Smooth muscle cell of the brain vasculature (primary cell): ENCODE measurements around the gene VAV2.

Experiments
- DNase-seq: peaks from one replicate; pipeline ENCODE4 v3.0.0-alpha.2; 2012; ENCODE audit warnings: low read depth, low spot score

VAV2 gene

DNA sequence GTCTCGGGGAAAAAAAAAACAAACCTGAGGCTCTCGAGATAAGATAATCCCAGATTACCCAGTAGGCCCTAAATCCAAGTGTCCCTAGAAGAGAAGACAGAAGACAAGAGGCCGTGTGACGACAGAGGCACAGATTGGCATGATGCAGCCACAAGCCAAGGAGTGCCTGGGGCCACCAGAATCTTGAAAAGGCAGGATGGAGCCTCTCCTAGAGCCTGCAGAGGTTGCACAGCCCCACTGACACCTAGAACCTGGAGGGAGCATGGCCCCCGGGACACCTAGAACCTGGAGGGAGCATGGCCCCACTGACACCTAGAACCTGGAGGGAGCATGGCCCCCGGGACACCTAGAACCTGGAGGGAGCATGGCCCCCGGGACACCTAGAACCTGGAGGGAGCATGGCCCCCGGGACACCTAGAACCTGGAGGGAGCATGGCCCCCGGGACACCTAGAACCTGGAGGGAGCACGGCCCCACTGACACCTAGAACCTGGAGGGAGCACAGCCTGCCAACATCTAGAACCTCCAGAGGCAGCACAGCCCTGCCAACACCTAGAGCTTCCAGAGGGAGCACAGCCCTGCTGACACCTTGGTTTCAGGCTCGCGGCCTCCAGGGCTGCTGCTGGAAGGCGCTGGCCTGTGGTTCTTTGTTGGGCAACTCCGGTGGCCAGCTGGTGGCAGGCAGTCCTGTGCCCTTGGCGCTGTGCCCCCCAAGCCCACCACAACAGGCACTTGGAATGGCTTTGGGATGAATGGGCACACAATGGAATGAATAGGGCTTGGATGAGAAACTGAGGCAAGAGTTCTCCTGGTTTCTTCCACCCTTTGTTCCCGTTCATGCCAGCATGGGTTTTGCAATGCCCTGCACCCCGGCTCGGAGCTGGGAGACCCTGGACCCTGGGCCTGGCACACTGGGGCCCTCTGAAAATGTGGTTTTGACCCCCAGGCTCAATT is 39.2 kb downstream of the VAV2 start:
- no peak for DNase-seq

DNA sequence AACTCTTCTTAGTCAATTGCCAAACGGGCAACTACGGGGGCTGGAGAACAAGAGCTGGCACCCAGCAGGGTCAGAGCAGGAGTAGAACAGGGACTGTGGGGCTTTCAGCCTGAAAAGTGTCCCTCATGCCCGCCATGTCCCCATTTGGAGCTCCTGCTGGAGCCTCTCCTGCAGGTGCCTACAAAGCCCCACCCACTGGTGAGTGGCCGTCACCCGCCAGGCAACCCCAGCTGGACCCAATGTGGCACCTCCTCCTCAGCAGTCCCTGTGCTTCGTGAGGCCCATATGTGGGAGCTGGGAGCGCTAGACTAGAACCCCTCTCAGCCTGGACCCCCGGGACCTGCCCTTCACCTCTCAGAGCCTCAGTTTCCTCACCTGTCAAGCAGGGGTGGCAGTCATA is 40.9 kb downstream of the VAV2 start:
- DNase-seq: no peak

DNA sequence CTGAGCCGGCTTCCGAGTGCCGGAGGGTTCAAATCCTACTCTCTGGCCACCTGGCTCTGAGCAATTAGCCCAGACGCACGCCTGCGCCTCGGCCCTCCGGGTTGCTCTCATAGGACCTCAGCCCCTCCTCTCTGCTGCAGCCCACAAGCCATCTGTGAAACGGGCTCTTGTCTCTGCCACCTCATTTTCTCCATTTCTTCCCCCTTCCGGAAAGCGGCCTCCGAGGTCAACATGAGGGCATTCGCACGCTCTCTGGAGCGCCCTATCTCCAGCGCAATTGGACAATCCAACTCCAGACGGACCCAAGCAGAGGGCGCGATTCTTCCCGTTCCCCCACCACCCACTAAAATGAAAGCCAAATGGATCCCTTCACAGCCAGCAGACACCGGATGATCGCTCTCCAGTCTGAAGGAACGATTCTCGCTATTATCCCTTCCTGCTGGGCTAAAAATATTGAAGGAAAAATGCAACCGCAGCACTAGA is 41.5 kb downstream of the VAV2 start:
- DNase-seq: no peak

DNA sequence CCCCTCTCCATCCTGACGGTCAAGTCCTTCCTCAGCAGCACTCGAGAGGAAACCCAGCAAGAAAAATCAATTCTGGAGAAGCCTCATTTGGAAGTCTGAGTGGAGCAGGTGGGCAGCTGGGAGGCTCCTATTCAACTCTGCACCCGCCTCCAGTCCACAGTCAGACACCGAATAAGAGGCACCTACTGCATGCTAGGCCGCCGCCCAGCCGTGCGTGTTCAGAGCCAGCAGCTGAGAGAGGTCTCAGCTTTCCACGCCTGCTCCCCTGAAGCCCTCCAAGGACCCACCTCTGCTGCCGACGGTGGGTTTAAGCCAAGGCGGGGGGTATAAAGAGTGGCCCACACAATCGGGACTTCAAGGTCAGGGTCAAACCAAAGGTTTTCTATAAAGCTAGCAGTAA is 41.9 kb downstream of the VAV2 start:
- no peak for DNase-seq

DNA sequence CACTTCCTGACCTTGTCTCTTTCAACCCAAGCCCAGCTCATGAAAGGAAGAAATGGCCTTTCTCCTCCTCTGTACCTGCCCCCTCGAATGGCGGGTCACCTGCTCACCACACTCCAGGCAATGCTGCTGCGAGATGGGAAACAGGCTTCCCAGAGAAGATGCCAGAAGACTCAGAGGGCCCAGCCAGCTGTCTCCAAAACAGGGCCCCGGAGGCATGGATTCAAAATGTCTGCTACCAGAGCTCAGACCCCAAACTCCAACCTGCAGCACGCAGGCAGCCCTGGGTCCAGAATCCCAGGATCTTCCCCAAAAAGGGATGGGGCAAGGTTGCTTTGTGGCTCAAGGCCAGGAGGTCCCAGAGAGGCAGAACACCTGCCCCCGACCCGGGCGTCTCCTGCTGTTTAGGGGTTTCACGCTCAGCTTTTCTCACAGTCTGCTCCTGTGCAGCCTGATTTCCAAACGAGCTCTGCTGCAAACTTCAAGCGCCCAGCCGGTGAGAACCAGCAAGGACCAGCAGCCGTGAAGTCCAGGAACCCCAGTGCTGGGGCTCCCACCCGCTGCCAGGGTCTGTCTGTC is 42.5 kb downstream of the VAV2 start:
- no peak for DNase-seq

DNA sequence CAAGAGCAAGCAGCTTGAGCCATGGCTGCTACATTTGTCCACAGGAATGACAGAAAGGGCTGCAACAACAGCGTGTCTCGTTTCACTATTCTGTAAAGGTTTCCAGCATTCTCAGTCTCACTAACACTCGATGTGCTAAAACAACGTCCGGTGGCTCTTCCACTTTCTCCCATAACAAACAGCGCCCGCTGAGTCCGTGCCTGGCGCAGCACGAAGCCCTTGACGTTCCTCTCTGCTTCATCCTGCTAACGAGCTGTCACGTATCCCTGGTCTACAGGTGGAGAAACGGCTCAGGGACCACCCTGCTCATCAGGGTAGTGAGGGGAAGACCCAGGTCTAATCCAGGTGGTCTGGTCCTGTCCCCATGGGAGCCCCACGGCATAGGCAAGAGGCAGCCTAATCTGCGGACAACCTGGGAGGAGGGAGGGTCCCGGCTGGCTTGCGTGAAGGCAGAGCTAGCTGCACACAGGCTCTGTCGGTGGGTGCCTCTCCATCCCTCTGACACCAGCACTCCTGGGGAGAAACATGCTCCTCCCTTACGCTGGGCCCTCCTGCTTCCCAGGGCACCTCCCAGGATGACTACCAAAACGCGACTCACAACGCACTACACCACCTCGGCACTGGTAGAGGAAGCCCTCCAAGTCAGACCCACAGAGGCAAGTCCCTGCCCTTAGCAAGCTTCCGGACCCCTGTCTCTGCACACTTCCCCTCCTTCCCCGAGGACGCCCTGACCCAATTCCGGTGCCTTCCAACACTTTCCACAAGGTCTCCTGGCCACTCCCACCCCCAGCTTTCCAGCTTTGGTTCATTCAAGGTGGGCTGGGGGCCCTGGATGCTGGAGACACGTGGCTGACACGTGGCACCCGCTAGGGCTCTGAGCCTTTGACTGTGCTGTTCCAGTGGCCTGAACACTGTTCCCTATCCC is 43.3 kb downstream of the VAV2 start:
- DNase-seq: no peak

DNA sequence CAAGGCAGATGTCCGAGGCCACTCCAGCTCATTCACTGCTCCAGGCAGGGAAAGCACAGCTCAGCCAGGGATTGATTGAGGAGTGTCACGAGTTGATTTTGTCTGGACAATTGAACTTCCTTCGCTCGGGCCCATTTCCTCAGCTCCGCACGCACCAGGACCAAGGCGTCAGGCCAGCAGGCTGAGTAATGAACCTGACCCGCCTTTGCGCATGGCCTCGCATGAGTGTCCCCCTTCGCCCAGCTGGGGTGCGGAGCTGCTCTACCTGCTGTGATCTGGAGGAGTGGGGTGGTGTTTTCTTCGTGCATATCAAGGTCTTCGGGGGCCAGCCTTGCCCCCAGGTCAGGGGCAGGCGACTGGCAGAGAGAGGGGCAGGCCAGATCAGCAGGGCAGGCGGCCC is 44.0 kb downstream of the VAV2 start:
- no peak for DNase-seq

DNA sequence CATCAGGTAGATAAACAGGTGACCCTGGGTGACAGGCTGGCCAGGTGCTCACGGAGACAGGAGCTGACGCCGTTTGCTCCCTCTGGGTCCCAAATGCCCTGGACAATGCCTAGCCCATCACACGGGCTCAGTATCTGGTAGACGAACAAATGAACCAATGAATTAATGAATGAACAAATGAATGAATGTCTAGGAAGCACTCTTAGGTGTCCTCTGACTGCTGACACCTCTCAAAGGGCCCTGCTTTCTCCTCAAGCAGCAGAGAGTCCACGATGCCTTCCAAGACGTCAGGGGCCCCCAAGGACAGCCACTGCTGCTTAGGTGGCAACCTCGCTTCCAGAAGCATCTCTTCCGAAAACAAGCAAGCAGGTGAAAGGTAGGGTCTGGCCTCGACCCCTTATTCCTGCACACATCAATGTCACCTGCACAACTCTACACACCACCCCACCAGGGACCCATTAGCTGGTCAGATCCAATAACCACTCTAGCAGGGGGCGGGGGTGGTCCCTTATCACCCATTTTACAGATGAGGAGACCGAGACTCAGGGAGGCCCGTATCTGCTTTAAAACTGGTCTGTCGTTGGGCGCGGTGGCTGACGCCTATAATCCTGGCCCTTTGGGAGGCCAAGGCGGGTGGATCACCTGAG is 45.2 kb downstream of the VAV2 start:
- DNase-seq: no peak

DNA sequence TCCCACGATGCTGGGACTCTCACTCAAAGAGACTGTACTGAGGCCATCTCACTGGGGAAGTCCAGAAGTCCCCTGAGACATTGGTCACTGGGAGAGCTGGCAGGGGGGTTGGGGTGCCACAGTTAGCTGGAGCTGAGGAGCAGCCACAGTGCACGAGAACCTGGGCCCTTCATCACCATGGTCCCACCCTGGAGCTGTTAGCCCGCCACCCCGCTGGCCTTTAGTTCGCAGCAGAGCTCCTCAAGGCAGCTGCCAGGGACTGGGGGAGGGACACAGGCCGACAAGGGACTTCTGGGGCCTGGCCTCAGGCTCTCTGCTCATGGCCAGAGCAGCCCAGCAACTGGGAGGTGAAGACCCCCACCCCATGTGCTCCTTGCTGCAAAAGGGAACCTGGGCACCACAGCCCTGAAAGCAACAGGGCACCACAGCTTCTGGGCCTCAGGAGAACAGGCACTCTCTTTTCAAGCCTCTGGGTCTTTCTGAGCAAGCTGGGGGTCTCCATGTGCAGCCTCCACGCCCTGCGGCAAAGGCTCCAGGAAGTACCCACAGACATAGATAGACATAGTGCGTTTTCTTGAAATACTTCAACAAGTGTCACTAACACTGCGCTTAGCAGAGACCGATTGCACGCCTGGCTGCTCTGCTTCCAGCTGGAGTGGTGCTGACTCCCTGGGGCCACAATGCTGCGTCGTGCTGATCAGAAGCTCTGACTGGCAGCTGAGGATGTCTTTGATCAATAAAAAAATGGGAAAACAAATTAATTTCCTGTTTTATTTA is 46.0 kb downstream of the VAV2 start:
- no peak for DNase-seq

DNA sequence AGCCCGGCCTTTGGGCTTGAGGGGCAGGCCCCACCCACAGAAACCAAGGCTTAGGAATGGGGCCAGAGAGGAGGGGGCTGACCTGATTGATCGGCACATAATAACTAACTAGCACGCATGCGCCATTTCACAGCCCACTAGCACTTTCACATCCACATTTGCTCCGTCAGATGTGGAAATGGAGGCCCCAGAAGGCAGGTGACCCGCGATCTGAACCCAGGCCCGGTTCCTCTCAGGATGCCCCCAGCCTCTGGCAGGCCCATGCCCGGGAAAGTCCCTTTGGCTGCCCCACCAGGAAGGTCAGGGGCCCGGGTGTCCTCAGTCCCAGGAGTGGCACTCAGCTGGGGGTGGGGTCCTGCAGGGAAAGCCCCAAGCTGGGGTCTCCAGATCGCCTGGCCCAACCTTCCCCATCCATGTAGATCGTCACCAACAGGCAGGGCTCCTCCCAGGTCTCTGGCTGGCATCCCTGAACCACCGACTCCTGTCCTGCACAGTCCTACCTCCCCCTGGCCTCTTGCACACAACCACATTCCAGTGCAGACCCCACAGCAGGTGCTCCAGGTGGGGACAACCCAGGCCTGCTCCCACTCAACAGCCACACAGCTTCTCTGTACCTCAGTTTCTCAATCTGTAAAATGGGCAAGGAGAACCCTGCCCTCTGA is 46.7 kb downstream of the VAV2 start:
- no peak for DNase-seq

DNA sequence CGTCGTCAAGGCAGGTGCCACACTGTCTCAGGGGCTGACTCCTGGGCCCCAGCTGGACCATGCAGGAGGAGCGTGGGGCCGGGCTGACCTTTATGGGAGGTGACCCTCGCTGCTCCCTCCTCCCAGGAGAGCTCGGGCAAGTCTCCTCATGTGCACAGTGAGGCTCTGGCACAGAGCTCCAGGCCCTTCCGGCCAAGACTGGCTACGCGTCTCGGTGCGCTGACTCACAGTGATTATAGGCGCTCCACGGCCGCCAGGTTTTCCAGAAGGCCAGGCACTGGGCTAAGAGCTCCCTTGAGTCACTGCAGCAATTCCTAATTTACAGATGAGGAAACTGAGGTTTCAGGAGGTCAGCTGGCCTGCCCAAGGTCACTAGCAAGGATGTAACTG is 47.4 kb downstream of the VAV2 start:
- no peak for DNase-seq

DNA sequence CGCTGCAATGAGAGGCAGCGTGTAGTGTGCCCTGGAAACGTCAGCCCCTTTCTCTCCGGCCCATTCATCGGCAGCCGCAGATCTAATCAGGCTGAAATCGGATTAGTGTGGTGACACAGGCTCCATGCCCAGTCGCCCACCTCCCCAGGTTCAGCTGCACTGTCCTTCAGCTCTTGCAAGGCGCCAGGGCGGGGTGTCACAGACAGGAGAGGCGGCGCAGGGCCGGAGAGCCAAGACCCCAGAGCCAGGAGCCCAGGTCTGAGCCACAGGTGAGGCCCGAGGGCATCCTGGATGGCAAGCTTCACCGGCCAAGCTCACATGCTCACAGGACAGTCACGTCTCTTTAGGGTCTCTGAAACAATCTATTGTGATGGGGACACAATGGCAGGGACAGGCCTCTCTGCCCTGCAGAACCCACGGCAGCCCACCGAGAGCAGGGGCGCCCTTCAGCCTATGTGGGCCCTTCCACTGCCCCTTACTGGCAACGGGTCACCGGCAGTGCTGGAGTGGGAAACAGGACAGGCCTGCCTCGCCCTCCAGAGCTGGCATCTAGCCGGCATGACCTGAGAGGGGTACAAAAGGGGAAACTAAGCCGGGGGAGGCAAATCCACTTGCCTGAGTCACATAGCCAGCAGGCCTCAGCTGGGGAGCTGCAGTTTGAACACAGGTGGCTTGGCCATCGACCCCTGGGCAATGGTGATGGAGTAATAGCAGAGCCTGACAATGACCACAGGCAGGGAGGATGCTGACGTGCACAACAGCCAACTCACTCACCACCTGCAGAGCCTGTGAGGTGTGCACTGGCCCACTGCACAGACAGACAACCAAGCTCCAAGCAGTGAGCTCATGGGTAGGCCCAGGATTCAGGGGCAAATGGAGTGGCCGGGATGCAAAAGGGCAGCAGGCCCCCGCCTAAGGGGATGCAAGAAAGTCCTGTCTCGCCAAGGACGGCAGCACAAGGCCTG is 48.1 kb downstream of the VAV2 start:
- DNase-seq: no peak

DNA sequence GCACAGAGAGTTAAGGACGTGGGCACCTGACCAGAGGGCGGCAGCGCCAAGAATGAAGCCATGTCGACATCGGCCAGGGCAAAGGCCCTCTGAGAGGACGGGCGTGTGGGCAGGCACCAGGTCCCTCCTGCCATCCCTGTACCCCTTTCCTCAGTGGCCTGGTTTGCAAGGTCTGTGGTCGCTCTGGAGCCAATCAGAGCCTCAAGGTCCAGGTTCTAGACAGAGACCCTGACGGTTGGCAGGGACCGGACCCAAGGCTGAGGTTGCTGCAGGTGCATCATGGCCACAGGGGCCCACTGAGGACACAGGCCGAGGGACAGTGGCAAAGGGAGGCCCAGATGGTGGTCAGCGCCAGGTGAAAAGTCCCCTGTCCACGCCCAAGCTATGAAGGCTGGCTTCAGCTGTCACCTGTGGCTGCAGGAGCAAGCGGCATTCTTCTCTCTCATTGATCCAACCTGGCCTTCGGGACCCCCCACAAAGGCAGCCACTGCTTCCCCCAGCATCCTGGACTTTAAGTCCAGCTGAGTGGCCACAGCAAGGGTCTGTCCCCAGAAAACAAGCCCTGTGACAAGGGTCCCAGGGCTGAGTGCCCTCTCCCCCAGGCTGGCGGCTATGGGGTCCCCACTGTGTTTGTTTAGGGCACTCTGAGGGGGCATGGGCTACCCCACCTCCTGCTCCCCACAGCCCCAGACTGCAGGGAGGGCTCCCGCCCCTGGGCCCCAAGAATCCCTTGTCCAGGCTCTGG is 48.9 kb downstream of the VAV2 start:
- no peak for DNase-seq

DNA sequence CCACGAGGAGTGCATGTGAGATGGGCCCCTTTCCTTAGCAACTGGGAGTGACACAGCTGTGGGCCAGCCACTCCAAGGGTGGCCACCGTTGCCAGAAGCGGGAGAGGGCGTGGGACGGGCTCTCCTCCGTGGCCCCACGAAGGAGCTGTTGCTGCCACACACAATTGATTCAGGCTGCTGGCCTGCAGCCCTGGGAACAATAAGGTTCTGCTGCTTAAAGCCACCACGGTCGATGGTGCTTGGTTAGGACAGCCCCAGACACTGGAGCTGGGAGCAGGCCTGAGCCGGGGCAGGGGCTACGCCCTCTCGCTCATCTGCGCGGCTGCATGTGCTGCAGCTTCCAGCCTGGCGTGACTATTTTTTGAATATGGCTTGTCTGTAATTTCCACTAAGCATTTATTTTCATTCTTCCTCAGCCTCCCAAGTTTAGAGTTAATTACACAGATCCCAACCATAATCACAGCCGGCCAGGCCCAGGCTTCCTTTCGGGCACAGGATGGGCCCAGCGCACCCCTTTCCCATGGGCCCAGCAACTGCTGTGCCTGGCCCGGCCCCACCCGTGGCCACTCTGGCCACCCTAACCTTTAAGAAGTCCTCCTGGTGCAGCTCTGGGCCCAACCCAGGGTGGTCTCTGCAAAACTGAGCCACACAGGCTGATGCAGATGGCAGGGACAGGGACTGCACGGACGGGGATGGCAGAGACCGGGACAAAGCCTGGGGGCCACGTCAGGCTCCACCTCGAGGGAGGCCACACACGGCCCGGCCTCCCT is 49.7 kb downstream of the VAV2 start:
- DNase-seq: no peak

DNA sequence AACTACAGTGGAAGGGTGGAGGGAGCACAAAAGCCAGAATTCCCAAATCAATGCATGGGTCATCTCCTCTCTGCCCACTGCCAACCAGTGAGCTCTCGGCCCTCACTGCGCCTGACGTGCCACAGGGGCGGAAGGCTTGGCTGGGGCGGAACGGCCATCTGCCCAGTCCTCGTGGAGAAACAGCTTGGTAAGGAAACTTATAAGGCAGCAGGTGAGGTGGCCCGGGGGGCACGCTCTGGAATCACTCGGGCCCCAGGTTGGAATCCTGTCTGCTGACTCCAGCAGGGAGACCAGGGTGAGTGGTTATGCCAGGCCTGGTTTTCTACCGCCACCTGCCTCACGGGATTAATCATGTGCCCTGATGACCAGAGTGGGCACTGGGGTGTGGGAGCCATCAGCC is 52.3 kb downstream of the VAV2 start:
- DNase-seq: no peak

DNA sequence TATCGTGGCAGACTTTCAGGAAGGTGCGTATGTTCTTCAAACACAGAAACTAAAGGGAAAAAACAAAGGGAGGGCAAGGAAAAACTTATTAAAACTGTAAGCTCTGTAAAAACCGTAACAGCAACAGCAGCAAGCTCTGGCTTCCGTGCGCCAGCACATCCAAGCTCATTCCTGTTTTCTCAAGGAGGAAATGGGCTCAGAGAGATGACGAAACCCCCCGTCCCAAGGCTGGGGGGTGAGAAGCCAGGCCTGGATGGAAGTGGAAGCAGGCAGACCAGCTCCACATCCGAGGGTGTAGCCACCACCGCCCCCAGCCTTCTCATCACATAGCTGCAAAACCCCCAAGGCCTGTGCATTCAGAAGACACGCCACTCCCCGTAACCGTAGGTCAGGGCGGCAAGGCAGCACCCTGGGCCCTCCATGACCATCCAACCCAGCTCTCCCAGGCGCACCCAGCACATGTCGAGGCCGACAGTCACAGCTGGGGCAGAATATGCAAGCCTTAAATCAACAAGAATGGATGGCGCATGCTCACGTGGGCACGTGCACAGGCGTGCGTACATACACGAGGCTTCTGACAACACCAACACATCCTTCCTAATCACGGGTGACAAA is 52.8 kb downstream of the VAV2 start:
- DNase-seq: no peak

DNA sequence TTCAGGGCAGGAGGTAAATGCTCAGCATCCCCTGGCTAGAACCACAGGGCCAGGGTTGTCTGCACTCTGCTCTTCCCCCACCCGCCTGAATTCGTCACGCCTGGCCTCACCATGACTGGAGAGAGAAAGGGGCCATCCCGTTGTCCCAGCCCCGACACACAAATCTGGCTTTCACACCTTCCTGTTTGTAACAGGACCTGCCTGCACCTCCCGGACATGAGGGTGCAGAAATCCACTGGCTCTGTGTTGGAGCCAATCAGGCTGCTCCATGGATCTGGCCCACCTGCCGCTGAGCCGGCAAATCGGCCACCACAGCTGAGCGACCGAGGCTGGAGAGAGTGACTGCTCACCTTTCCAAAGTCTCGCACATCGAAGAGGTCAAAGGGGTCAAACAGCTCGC is 53.4 kb downstream of the VAV2 start:
- no peak for DNase-seq
